NCI-H774 (cell line): Measurements from ENCODE around the gene EEF1AKMT3.

ENCODE experiments used
- DNase-seq: peaks from one replicate; lab custom pipeline; 2025; lab: John Stamatoyannopoulos, UW

EEF1AKMT3 gene

GRCh38 chr12:57735198-57735855 is 37.1 kb upstream of the EEF1AKMT3 start:
- DNase-seq = peak; percentile 32

DNA sequence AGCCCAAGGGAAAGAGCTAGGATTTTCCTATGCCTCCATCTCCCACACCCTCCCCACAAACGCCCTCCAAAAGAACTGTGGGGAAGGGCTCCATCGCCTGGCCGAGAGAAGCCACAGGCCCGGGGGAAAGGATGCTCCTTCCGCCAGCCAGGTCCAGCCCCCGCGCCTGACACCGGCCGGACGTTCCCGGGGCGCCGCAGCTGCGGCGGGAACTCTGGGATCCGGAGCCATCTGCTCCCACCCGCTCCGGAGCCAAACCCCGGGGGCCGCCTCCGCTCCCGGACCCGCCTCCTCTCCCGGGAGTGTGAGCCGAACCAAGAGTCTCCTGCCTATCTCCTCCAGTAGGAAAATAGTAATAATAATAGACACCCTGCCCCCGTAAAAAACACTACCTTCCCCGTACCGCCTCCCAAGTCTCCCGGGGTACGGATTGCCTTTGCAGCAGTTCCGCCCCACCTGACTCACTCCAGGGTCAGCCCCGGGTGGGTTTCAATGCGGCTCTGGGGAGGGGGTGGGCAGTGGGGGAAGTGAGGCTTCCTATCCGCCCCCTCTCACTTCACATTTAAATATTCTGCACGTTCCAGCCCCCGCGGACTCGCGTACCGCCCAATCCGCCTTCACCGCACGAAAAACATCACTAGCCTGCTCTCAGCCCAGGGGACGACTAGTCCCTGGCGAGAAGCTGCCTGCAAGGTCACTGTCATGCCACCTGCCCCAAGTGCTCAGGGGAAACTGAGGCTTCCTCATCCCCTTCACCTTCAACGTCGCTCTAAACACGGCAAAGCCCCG is 36.3 kb upstream of the EEF1AKMT3 start:
- DNase-seq = no peak

DNA sequence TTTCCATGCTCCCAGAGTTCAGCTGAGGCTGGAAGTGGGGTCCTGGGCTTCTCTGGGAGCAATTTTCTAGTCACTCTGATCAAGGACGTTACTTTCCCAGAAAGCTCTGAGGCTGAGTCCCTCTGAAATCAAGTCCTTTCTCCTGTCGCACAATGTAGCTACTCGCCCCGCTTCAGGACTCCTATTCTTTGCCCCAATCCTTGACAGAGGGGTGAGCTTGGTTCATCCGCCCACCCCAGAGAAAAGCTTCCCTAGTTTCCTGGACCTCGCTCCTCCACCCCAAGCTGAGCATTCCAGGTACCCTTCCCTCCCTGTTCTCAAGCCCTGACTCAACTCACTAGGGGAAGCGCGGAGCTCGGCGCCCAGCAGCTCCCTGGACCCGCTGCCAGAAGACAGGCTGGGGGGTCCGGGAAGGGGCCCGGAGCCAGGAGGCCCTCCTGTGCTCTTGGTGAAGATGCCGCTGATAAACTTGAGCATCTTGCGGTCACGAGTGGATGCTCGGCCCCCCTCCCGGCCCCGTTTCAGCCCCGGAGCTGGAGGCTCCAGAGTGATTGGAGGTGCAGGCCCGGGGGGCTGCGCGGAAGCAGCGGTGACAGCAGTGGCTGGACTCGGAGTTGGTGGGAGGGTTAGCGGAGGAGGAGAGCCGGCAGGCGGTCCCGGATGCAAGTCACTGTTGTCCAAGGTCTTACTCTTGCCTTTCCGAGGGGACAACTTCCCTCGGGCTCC is 35.5 kb upstream of the EEF1AKMT3 start:
- no peak for DNase-seq

GRCh38 chr12:57737467-57738460 is 34.6 kb upstream of the EEF1AKMT3 start:
- no peak for DNase-seq

GRCh38 chr12:57738661-57739237 is 33.7 kb upstream of the EEF1AKMT3 start, which contains the start of gene AGAP2:
Gene AGAP2 (minus strand): TSS chr12:57738742. CDS start chr12:57738246, 496 bp downstream.
- no peak for DNase-seq

GRCh38 chr12:57739387-57739786 is 33.0 kb upstream of the EEF1AKMT3 start:
- DNase-seq = no peak

- no peak for DNase-seq
These were observed 32.4 kb upstream of the EEF1AKMT3 start for GRCh38 chr12:57739914-57740538.

- DNase-seq = no peak
These were observed 31.6 kb upstream of the EEF1AKMT3 start for GRCh38 chr12:57740656-57741412.

GRCh38 chr12:57741413-57741789 is 31.0 kb upstream of the EEF1AKMT3 start:
- no peak for DNase-seq

- DNase-seq = no peak
These were observed 30.3 kb upstream of the EEF1AKMT3 start for GRCh38 chr12:57741844-57742738.

DNA sequence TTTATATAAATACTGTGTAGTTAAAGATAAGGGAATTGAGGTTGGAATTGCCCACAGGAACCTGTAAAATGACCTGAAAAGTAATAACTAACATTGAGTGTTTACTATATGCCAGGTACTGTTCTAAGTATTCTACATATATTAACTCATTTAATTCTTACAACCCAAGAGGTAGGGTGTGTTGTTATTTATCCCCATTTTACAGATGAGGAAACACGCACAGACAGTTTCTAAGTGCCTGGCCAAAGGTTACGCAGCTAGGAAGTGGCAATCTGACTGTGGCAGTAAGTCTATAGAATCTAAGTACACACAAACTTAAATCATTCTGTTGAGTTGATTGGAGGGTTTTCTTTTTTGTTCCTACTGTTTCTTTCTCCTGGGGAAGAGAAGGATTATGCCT is 28.6 kb upstream of the EEF1AKMT3 start:
- DNase-seq = no peak

DNA sequence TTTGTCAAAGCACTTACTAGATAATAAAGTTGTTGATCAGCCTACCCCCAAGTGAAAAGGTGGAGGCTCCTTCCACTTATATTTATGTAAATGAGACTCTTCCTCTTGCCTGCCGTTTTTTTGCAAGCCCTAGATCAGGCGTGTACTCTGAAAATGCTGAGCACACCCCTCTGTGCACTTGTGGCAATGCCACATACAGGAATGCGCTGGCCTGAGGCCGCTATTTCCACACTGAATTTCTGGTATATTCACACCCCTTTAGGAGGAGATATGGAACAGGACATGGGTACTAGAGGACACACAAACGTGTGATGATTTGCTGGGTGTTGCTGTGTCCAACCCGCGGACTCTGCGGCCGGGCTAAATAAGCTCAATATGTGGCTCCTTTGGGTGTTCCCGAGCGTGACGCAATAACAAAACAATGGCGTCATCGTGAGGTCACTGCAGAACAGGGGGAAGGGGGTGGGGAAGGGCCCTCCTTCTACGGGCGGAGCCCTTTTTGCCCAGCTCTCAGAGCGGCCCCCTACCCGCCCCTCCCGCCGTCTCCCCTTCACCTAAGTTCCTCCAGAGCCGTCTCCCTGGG is 28.1 kb upstream of the EEF1AKMT3 start:
- peak; percentile 90 for DNase-seq

- DNase-seq = peak; percentile 98
These were observed 27.5 kb upstream of the EEF1AKMT3 start, which contains the start of gene TSPAN31 for GRCh38 chr12:57744777-57745484. Gene TSPAN31 (plus strand): TSS chr12:57745039. CDS start chr12:57745155, 116 bp downstream.

DNA sequence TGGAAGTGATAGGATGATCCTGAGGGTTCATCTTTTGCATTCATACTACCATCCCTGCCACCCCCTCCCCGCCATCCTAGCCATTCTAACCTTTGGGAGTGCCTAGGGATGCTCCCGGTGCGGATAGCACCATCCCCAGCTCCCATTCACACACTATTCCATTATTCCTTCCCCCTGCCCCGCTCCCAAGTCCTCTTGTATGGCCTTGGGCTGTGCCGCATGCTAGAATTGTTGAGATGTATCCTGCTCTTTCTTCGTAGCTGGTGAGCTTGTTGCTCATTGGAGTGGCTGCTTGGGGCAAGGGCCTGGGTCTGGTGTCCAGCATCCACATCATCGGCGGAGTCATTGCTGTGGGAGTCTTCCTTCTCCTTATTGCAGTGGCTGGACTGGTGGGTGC is 26.9 kb upstream of the EEF1AKMT3 start:
- no peak for DNase-seq

DNA sequence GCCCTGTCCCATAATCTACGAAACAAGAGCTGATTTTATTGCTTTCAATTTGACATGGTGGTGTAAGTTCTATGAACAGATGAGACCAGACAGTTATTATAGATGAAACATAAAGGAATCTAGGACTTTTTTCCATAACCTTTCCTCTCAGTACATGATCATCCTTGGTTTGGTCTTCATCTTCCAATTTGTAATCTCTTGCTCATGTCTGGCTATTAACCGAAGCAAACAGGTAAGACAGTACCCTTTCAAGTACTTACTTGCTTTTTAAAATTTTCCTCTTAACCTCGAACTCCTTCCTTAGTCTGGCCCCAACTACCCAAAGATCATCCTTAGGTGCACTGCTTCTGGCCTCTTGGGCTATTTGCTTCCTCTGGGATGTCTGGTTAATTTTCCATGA is 26.4 kb upstream of the EEF1AKMT3 start:
- DNase-seq = no peak

GRCh38 chr12:57749061-57749460 is 23.4 kb upstream of the EEF1AKMT3 start:
- no peak for DNase-seq

DNA sequence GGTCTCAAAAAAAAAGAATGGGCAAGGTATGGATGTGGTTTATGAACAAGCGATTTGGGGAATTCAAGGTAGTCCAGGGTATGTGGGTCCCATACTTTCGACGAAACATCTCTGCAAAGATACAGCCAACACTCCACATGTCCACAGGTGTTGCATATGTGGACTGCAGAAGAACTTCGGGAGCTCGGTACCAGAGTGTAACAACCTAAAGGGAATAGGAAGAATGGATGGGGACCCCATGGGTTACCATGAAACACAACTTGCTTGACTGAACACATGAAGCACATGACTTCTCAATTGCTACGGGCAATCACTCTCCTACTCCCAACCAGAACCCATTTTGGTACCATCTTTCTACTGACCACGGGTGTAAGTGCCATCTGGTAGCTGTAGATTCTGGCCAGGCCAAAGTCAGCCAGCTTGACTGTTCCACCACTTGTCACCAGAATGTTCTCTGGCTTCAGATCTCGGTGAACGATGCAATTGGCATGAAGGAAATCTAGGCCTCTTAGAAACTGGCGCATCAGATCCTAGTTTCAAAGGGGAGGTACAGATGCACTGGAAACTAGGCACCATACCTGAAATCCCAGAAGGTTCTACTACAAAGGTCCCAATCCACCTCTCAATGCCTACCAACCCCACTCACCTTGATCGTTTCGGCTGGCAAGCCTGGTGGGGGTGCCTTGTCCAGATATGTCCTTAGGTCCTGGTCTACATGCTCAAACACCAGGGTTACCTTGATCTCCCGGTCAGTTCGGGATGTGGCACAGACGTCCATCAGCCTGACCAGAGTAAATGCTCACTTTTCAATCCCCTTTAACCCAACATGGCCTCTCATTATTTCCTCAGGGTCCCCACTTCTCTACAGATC is 21.6 kb upstream of the EEF1AKMT3 start:
- DNase-seq = no peak
